GM12878 (cell line): Measurements from ENCODE around the gene VARS1. TPM values are rescaled to one million over a fixed set of nuclear protein-coding genes. Genes with fewer than 3 reads are reported as not detected.

Experiments
- ASH2L ChIP-seq: fragments of 300-600, 200-600 bp; sonication (generic); IDR thresholded peaks from 2 replicates; pipeline ENCODE4 v1.6.1; 2017; ENCODE audit warnings: low read depth, mild to moderate bottlenecking, borderline replicate concordance
- CHD1 ChIP-seq: IDR thresholded peaks from 2 replicates; pipeline ENCODE4 v1.6.1; 2012; ENCODE audit warnings: low read depth, low read length, improper control_type of control experiment
- CREB1 ChIP-seq: IDR thresholded peaks from 2 replicates; pipeline ENCODE4 v1.6.1; 2012; ENCODE audit warnings: low read depth, mild to moderate bottlenecking, inconsistent platforms
- IKZF2 ChIP-seq, 2 experiments: fragments of 450-650 bp; IDR thresholded peaks; 2 replicates each; pipeline ENCODE4 v1.6.1; 2017; ENCODE audit warnings: mild to moderate bottlenecking in 2 of 2, moderate library complexity in 2 of 2
- MYC ChIP-seq: IDR thresholded peaks from 2 replicates; pipeline ENCODE4 v1.6.1; 2011; ENCODE audit warnings: mild to moderate bottlenecking, low read length, moderate library complexity, inconsistent platforms; ENCODE audit not compliant: insufficient read depth, insufficient replicate concordance, insufficient read length, severe bottlenecking
- NR2C2 ChIP-seq: IDR thresholded peaks from 2 replicates; pipeline ENCODE4 v1.6.1; 2011; ENCODE audit warnings: borderline replicate concordance, low read depth; ENCODE audit not compliant: control insufficient read depth, insufficient read length
- RUNX3 ChIP-seq: IDR thresholded peaks from 2 replicates; pipeline ENCODE4 v1.6.1; 2012; ENCODE audit warnings: low read length, inconsistent platforms
- SREBF1 ChIP-seq: IDR thresholded peaks from 2 replicates; pipeline ENCODE4 v1.6.1; 2012; ENCODE audit warnings: mild to moderate bottlenecking, low read length
- ZNF207 ChIP-seq: fragments of 450-650 bp; IDR thresholded peaks from 2 replicates; pipeline ENCODE4 v1.6.1; 2014; ENCODE audit warnings: antibody characterized with exemption, mild to moderate bottlenecking, borderline replicate concordance
- polyA plus RNA-seq, 11 experiments: library from polyadenylated mRNA; depleted of rRNA in 4 of 11; unstranded in 6 of 11; stranded (reverse) in 5 of 11; fragments of >200 nt; fragmentation: Nextera tagmentation in 4 of 11; fragmentation: Illumina TruSeq in 1 of 11; extraction: Ambion mirVana in 4 of 11; extraction: Trizol in 1 of 11; gene quantifications; 1 replicate in 1 of 11; 2 replicates in 10 of 11; pipeline versions ENCODE4 v1.2.1 to v1.2.3, GENCODE V29; 2011 to 2016; ENCODE audit warnings: inconsistent platforms in 2 of 11, missing spikeins in 2 of 11, low read depth in 1 of 11
- total RNA-seq, 4 experiments: library from RNA; depleted of rRNA in 3 of 4; stranded (reverse); fragments of >200 nt in 3 of 4; fragmentation: Illumina TruSeq in 1 of 4; extraction: Trizol in 1 of 4; gene quantifications; 2 replicates each; pipeline versions ENCODE4 v1.2.1 to v1.2.3, GENCODE V29; 2013 to 2021
- TF ChIP-seq, protein P1 (sequence below): fragments of 450-650 bp; IDR thresholded peaks from 2 replicates; pipeline ENCODE4 v1.6.1; 2016; ENCODE audit warnings: mild to moderate bottlenecking

VARS1 gene
- total and polyA plus RNA-seq, 10 of the 15 experiments (the other 5 are each of a cell fraction or from before 2014, with no cell fraction given) = 1.2 to 243 (median 80.7) TPM

DNA sequence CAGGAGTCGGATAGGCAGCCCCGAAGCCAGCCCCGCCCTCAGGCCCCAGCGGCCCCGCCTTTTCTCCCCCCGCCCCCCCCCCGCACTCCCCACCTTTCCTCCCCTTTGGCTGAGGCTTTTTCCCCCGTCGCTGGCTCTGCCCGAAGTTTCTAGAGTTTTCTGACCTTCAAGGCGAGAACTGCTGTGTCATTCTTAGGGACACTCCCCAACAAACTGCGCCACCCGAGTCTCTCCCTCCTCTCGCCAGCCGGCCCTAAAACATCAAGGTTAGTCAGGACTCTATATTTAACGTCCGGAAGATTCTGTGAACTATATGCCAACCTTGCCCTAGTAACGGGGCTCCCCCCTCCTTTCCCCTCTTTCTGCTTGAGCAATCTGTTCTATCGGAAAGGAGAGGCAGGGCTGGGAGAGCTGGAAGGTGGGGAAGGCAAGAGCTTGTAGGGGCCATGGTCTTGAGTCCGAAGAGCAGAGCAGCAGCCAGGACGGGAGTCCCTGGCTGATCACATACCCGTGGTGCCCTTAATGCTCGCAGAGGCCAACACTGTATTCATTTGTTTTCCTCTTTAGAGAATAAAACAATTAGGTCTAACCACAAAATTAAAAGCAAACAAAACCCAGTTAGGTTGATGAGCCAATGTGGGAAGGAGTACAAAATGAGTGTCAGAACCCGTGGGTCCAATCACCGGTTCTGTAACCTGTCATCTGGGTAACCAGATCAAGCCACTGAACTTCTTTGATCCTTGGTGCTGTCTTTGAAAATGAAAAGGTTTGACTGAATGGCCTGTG lies 26.7 kb upstream of the VARS1 start (continued):
- TF ChIP-seq MYC = no peak
- TF ChIP-seq ASH2L = no peak
- no peak for TF ChIP-seq SREBF1
- peak; percentile 67 for TF ChIP-seq ZNF207
- TF ChIP-seq CHD1 = 0 out of 2 replicates have a peak, but pooled peaks have one; percentile 57
- TF ChIP-seq, protein P1, sequence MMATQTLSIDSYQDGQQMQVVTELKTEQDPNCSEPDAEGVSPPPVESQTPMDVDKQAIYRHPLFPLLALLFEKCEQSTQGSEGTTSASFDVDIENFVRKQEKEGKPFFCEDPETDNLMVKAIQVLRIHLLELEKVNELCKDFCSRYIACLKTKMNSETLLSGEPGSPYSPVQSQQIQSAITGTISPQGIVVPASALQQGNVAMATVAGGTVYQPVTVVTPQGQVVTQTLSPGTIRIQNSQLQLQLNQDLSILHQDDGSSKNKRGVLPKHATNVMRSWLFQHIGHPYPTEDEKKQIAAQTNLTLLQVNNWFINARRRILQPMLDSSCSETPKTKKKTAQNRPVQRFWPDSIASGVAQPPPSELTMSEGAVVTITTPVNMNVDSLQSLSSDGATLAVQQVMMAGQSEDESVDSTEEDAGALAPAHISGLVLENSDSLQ = peak; percentile 36; the same call in 1 of the 2 replicates
- peak in 1 of 2 experiments; percentile 34; a peak in 1 of 4 replicates for TF ChIP-seq IKZF2 (IDR thresholded peaks at IDR 0.05)
- no peak for TF ChIP-seq NR2C2
- peak; percentile 8; the same call in 1 of the 2 replicates for TF ChIP-seq CREB1
- TF ChIP-seq RUNX3 = peak; percentile 36
